HepG2 (cell line): ENCODE data around the gene RNU1-2.

Experiments used
- ELF3 ChIP-seq: IDR thresholded peaks from 2 replicates; pipeline ENCODE4 v1.6.1; 2016; ENCODE audit warnings: missing genetic modification reagents, missing compliant biosample characterization
- SIX4 ChIP-seq: sonication (generic); formaldehyde crosslinking; IDR thresholded peaks from 2 replicates; pipeline ENCODE4 v1.4.0; 2020; ENCODE audit warnings: missing genetic modification reagents
- SMYD3 ChIP-seq: sonication (generic); formaldehyde crosslinking; IDR thresholded peaks from 2 replicates; pipeline ENCODE4 v1.8.1; 2023; ENCODE audit warnings: mild to moderate bottlenecking, missing genetic modification reagents
- ZNF234 ChIP-seq: sonication (generic); formaldehyde crosslinking; conservative IDR thresholded peaks from 2 replicates; pipeline ENCODE4 v1.5.1; 2020; ENCODE audit warnings: mild to moderate bottlenecking, missing genetic modification reagents
- TF ChIP-seq, protein P1 (sequence below): sonication (generic); formaldehyde crosslinking; IDR thresholded peaks from 2 replicates; pipeline ENCODE4 v1.5.0; 2020; ENCODE audit warnings: mild to moderate bottlenecking, missing genetic modification reagents, moderate library complexity
- TF ChIP-seq, protein P2 (sequence below): sonication (generic); formaldehyde crosslinking; IDR thresholded peaks from 2 replicates; pipeline ENCODE4 v1.4.0; 2020; ENCODE audit warnings: missing genetic modification reagents

DNA sequence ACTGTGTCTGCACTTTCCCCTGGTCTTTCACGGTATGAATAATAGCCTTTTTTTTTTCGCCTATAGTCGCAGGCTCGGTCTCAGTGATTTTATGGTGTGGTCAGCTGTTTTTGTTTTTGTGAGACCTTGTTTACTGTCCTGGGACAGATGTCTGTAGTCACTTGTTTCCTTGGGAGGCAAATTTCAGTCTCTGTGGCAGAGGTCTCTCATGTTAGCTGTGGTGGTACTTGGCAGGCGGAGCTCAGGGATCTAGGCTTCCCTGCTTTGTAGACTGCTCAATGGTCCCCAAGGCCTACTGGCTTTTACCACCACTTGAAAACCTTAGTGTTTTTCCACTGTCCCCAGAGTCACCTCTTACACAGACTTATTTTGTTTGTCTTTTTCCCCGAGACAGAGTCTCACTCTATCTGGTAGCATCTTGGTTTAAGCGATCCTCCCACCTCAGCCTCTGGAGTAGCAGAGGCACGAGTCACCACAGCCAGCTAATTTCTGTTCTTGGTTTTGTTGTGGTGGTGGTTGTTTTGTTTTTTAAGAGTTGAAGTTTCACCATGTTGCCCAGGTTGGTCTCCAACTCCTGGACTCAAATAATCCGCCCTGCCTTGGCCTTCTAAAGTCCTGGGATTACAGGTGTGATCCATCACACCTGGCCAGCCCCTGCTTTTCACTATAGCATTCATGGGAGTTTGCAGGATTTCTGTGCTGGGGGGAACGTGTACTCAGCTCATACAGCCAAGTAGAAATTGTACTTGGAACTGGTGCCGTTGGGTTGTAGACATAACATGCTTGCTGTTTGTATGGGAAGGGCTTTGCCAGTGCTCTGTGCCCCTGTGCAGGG, 10.3 kb downstream of the RNU1-2 start:
- TF ChIP-seq, protein P1, sequence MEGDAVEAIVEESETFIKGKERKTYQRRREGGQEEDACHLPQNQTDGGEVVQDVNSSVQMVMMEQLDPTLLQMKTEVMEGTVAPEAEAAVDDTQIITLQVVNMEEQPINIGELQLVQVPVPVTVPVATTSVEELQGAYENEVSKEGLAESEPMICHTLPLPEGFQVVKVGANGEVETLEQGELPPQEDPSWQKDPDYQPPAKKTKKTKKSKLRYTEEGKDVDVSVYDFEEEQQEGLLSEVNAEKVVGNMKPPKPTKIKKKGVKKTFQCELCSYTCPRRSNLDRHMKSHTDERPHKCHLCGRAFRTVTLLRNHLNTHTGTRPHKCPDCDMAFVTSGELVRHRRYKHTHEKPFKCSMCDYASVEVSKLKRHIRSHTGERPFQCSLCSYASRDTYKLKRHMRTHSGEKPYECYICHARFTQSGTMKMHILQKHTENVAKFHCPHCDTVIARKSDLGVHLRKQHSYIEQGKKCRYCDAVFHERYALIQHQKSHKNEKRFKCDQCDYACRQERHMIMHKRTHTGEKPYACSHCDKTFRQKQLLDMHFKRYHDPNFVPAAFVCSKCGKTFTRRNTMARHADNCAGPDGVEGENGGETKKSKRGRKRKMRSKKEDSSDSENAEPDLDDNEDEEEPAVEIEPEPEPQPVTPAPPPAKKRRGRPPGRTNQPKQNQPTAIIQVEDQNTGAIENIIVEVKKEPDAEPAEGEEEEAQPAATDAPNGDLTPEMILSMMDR (CRISPR knock-in tag), result no peak
- no peak for TF ChIP-seq ELF3 (CRISPR knock-in tag)
- TF ChIP-seq ZNF234, result no peak
- TF ChIP-seq, protein P2, sequence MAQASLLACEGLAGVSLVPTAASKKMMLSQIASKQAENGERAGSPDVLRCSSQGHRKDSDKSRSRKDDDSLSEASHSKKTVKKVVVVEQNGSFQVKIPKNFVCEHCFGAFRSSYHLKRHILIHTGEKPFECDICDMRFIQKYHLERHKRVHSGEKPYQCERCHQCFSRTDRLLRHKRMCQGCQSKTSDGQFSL (CRISPR knock-in tag), result no peak
- no peak for TF ChIP-seq SMYD3 (CRISPR knock-in tag)
- no peak for TF ChIP-seq SIX4 (CRISPR knock-in tag)
